Thyroid gland (tissue), 4 donors: ENCODE data around the gene DPF1.

Experiments used
- CTCF ChIP-seq, 6 experiments: fragments of 200-600 bp in 3 of 6; fragments of 450-650 bp in 3 of 6; sonication (generic) in 3 of 6; IDR thresholded peaks; one replicate each; pipeline ENCODE4 v1.5.1; 2016 to 2019; ENCODE audit warnings: antibody characterized with exemption in 6 of 6, mild to moderate bottlenecking in 2 of 6, inconsistent platforms in 1 of 6, moderate library complexity in 1 of 6
- POLR2A ChIP-seq, 2 donors: fragments of 450-650 bp; IDR thresholded peaks; one replicate each; pipeline ENCODE4 v1.6.1; 2017; ENCODE audit warnings: antibody characterized with exemption in 2 of 2, mild to moderate bottlenecking in 2 of 2, moderate library complexity in 1 of 2

GRCh38 chr19:38255383-38256014 lies 31.5 kb upstream of the DPF1 start:
- TF ChIP-seq CTCF (IDR thresholded peaks at IDR 0.05) (no peak), POLR2A (IDR thresholded peaks at IDR 0.05) (no peak)
